Stimulated activated CD4-positive, alpha-beta T cell treated with anti-CD3 and anti-CD28 coated beads, Interleukin-2, amount 100 ng/mL, for 48 hours (primary cell): ENCODE measurements around the gene PTPRK.

ENCODE experiments used
- DNase-seq, 2 donors: peaks; one replicate each; pipeline ENCODE4 v3.0.0-alpha.2; 2020

PTPRK gene

DNA sequence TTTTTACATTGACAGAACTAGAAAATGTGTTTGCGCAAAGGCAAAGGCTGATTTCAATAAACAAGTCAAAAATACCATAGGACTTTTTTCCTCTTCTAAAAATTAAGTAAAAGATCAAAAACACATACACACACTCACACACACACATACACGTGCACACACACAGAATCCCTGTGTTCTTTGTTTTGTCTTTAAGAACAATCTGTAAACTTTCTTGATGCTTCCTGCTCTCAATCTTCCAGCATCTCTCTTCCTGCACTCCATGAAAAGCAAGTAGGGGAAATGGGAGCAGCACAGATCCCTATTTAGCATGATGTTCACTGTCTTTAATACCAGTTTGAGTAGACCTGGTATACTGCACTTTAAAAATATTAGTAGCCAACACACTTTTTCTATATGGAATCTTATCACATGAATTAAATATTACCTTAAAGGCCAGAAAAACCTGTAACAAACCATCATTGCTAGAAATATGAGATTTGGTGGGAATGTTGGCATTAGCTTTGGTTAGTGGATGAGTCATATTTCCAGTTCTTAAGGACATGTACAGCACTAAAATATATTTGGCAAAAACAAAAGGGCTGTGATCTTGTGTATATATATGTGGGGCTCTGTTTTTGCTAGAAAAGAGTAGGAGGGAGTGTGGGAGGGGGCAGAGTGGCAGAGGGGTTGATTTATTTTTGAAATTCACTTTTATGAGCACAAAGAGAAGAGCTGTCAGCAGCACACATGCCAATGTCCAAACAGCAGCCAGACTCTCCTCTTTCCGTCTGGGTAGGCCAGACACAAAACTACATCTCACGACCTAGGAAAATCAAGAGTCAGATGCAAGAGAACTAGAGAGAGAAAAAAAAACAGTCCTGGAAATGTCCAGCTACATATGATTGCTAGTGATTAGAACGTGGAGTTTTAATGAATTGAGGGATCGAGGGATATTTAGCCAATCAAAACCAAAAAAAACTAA lies 4.6 kb downstream of the PTPRK start:
- no peak for DNase-seq

DNA sequence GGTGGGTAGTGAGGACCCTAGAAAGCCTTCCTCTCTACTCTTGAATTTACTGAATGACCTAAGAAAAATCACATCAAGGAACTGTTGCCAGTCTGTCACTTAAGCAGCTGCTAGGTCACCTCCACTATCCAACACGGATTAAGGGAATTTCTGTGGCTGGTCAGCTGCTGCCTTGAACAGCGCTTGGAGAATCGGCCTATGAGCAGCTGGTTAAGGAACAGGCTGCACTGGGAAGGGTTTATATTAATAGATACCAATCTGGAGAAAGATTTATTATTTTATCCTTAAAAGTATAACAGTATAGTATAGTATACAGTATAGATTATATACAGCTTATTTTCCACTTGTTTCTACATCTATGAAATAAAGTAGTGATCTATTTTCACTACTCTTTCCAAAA lies 6.5 kb downstream of the PTPRK start:
- no peak for DNase-seq

DNA sequence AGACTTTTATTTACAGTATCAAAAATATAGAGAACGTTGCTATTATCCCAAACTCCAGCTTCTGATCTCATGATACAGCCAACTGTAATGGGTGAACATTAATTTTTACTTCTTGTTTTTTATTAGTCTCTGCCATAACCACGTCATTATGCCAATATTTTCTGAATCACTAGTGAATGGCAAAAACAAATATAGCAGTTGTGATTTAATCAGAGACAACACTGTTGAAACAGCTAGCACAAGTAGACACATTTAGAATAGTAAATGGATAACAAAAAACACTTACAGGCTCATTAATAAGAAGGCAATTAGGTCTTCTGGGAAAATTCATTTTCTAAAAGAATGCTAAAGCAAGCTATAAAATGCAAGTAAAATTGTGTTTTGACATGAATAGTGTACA lies 8.1 kb downstream of the PTPRK start:
- no peak for DNase-seq

- DNase-seq: no peak
Measured at GRCh38 chr6:128511506-128511905, 8.9 kb downstream of the PTPRK start.

DNA sequence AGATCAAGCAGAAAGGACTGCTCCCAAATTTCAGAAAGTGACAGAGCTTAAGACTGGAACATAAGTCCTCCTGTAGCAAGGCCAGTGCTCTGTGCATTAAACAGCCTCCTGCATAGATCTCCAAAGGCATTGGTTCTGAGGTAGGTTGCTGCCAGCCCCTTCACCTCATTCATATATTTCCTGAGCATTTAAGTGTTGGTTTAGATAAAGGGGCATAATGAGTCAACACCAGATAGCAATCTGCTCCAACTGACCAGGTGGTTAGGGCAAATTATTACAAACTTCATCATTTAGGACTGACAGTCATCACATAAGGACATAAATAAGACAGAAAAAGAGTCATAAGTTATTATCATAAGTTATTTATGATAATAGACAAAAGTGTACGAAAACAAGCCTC lies 10.7 kb downstream of the PTPRK start:
- DNase-seq: no peak

GRCh38 chr6:128508588-128509296 lies 11.7 kb downstream of the PTPRK start:
- no peak for DNase-seq

GRCh38 chr6:128507337-128508310 lies 12.8 kb downstream of the PTPRK start:
- no peak for DNase-seq

DNA sequence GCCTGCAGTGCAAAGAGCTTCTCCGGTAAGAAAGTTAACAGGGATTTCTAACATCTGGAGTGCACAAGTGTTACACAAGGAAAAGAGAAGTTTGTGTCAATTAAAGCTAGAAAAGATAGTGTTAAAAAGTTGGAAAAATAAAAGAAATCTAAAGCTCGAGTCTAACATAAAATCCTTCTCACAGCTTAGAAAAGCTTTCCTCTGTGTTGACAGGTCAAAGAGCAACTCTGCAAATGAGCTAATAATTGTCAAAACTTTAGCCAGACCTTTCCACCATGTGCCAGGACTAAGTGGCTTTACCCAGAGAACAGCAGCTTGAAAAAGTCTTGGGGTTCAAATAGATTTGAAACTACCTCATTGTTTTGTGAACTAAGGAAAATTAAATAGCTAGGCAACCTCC lies 14.8 kb downstream of the PTPRK start:
- no peak for DNase-seq

DNA sequence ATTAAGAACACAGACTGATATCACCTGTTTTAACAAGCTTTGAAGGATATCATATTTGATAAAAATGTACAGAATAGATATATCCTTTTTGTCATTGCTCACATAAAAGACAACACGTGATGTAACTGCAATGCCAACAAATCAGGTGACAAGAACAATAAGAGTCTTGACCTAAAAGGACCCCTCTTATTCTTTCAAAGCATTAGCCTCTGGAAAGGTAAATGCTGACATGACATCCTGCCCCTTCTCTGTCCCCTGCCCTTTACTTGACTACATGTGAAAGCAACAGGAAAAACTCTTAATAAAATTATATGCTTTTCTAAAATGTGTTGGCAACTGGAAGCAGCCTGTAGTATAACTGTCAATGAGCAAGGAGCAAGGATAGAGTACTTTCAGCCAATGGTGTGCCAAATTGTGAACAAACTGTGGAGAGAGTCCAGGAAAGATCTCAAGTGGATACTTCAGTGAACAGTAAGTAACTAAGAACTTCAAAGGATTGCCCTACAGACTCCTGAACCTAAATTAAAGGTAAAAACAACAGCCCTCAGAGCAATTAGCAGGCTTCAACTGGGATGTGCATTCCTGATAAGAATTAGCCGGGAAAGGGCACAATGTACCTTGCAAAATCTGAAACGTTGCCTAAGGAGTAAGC lies 16.3 kb downstream of the PTPRK start:
- no peak for DNase-seq

GRCh38 chr6:128500749-128501600 lies 19.4 kb downstream of the PTPRK start:
- DNase-seq: no peak

DNA sequence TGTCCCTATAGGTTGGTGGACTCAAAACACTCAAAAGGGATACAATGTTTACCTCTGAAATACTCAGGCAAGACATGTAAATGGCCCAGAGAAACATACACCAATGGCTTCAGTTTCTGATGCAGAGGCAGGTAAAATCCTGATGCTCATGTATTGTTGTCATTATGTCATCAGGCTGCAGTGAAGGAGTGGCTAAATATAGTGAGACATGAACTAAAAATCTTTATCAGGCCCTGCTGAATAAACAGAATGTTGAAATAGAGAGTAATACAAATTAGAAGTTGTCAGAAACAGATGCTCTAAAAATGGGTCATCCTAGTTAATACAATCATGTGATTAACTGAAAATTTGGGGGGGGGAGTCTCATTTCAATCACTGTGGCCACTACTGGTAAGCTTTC lies 20.4 kb downstream of the PTPRK start:
- DNase-seq: no peak

- DNase-seq: no peak
Measured at GRCh38 chr6:128499079-128499731, 21.2 kb downstream of the PTPRK start.

DNA sequence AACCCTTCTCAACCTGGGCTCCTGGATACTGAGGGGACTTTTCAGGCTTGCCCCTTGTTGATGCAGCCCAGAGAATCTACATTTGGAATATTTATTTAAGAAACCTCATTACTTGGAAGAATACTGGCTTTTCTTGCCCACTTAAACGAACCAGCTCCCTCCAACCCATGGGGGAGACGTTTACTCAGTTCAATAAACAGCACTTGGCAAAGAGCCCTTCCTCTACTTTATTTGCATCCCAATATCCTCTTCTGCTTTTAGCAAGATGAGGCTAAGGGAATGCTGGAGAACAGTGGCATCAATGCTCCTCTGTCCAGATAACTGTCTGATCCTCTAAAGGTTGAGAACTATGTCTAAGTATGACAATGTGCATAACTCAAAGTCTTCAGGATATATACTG lies 22.2 kb downstream of the PTPRK start:
- no peak for DNase-seq

GRCh38 chr6:128495536-128496333 lies 24.7 kb downstream of the PTPRK start:
- DNase-seq: no peak

GRCh38 chr6:128494440-128494839 lies 26.0 kb downstream of the PTPRK start:
- DNase-seq: no peak

- DNase-seq: no peak
Measured at GRCh38 chr6:128493877-128494276, 26.5 kb downstream of the PTPRK start.

DNA sequence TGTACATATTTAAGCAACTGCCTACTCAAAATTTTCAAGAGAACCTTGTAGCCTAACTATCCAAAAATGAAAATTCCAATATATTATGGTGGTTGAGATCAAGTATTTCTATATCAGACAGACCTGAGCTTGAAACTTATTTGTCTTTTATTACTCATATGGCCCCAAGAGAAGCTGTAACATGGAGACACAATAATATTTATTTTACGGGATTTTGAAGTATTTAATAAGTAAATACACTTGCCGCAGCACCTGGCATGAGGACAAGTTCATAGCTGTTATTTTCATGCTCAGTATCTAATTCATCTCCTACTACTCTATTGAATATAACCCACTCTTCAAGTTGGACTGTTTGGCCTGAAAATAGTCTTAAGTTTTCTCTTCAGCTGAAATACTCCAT lies 28.0 kb downstream of the PTPRK start:
- DNase-seq: no peak

DNA sequence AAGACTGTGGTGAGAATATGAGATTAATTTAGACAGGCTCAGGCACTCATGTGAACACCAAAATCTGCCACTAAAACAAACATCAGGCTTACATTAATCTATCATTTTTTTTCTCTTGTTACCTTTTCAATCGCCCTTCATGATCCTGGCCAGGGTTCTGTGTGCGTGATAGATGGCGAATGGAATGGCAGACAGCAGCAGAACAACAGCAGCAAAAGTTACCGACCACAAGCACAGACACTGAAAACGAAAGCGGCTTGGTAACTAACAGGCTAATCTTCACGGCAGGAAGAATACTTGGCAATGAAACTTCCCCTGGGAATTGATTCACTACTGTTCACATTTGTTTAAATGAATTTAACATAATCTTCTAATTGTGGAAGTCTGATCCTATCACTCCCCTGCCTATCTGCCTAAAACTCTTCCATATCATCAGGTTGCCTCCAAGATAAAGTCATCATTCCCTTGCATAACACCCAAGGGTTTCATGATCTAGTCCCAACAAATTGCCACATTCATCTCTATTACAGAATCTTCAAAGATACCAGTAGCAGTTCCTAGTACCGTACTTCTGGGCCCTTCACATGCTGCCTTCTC lies 28.7 kb downstream of the PTPRK start:
- no peak for DNase-seq

- no peak for DNase-seq
Measured at GRCh38 chr6:128491100-128491581, 29.3 kb downstream of the PTPRK start.
